GM12872 (cell line): ENCODE measurements around the gene UBE2A.

Source experiments
- CTCF ChIP-seq: IDR thresholded peaks from 3 replicates; pipeline ENCODE4 v1.5.1; 2011; ENCODE audit warnings: low read depth, mild to moderate bottlenecking, low read length, moderate library complexity; ENCODE audit not compliant: insufficient read depth

The UBE2A gene

GRCh38 chrX:119574394-119575266 is at the start of gene UBE2A:
Gene UBE2A (plus strand): TSS chrX:119574563. CDS start chrX:119574712, 149 bp downstream.
- TF ChIP-seq CTCF = peak; percentile 26; the same call in 2 of the 3 replicates

GRCh38 chrX:119529345-119530276 is 44.8 kb upstream of the UBE2A start:
- no peak for TF ChIP-seq CTCF

- TF ChIP-seq CTCF = no peak
Observed at GRCh38 chrX:119537487-119537886, 36.9 kb upstream of the UBE2A start.

GRCh38 chrX:119539872-119540271 is 34.5 kb upstream of the UBE2A start:
- no peak for TF ChIP-seq CTCF

- TF ChIP-seq CTCF = no peak
Observed at GRCh38 chrX:119541188-119541587, 33.2 kb upstream of the UBE2A start.

GRCh38 chrX:119549327-119550016 is 24.9 kb upstream of the UBE2A start:
- no peak for TF ChIP-seq CTCF

GRCh38 chrX:119552508-119552907 is 21.9 kb upstream of the UBE2A start:
- no peak for TF ChIP-seq CTCF
